Ishikawa (cell line): Measurements from ENCODE around the gene TEAD1.

ENCODE experiments used
- CEBPB ChIP-seq: IDR thresholded peaks from 2 replicates; pipeline ENCODE4 v1.6.1; 2012
- CREB1 ChIP-seq: IDR thresholded peaks from 2 replicates; pipeline ENCODE4 v1.6.1; 2012; ENCODE audit warnings: low read depth
- EGR1 ChIP-seq: IDR thresholded peaks from 2 replicates; pipeline ENCODE4 v1.6.1; 2012
- EP300 ChIP-seq: IDR thresholded peaks from 2 replicates; pipeline ENCODE4 v1.6.1; 2012; ENCODE audit warnings: borderline replicate concordance
- FOXM1 ChIP-seq: IDR thresholded peaks from 2 replicates; pipeline ENCODE4 v1.6.1; 2012; ENCODE audit warnings: low read depth, borderline replicate concordance
- MAX ChIP-seq: IDR thresholded peaks from 2 replicates; pipeline ENCODE4 v1.6.1; 2012
- NFIC ChIP-seq: IDR thresholded peaks from 2 replicates; pipeline ENCODE4 v1.6.1; 2012
- RAD21 ChIP-seq: IDR thresholded peaks from 2 replicates; pipeline ENCODE4 v1.6.1; 2012; ENCODE audit warnings: low read depth
- TAF1 ChIP-seq: IDR thresholded peaks from 2 replicates; pipeline ENCODE4 v1.6.1; 2012; ENCODE audit warnings: low read depth, mild to moderate bottlenecking
- TCF12 ChIP-seq: IDR thresholded peaks from 2 replicates; pipeline ENCODE4 v1.6.1; 2012; ENCODE audit warnings: low read depth
- TEAD4 ChIP-seq: IDR thresholded peaks from 2 replicates; pipeline ENCODE4 v1.6.1; 2012
- YY1 ChIP-seq: IDR thresholded peaks from 2 replicates; pipeline ENCODE4 v1.6.1; 2012; ENCODE audit warnings: low read depth
- ZBTB7A ChIP-seq: IDR thresholded peaks from 2 replicates; pipeline ENCODE4 v1.6.1; 2012; ENCODE audit warnings: low read depth
- TF ChIP-seq, protein P1 (sequence below): IDR thresholded peaks from 2 replicates; pipeline ENCODE4 v1.6.1; 2012; ENCODE audit warnings: low read depth, mild to moderate bottlenecking
- TF ChIP-seq, protein P2 (sequence below): IDR thresholded peaks from 2 replicates; pipeline ENCODE4 v1.6.1; 2012

Gene TEAD1

DNA sequence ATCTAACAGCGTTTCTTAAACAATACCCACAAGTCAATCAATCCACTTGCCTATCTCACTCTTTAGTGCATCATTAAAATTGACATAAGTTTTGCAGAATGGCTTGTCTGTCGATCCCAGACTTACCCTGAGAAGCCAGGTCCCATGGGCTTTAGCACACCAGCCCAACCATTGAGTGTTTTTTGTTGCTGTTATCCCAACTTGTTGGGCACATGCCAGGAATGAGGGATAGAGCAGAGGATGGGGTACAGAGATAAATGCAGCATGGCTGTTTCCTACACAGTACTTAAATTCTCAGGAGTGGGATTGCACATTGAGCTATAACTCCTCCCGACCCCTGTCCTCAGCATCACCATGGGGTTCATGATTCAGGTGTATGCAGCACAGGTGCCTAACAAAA lies 270.7 kb downstream of the TEAD1 start:
- TF ChIP-seq TEAD4 (no peak), YY1 (no peak), MAX (no peak), CREB1 (no peak), EGR1 (no peak)

GRCh38 chr11:12949453-12949852 lies 275.2 kb downstream of the TEAD1 start:
- TF ChIP-seq CREB1 = no peak
- TF ChIP-seq, protein P1, sequence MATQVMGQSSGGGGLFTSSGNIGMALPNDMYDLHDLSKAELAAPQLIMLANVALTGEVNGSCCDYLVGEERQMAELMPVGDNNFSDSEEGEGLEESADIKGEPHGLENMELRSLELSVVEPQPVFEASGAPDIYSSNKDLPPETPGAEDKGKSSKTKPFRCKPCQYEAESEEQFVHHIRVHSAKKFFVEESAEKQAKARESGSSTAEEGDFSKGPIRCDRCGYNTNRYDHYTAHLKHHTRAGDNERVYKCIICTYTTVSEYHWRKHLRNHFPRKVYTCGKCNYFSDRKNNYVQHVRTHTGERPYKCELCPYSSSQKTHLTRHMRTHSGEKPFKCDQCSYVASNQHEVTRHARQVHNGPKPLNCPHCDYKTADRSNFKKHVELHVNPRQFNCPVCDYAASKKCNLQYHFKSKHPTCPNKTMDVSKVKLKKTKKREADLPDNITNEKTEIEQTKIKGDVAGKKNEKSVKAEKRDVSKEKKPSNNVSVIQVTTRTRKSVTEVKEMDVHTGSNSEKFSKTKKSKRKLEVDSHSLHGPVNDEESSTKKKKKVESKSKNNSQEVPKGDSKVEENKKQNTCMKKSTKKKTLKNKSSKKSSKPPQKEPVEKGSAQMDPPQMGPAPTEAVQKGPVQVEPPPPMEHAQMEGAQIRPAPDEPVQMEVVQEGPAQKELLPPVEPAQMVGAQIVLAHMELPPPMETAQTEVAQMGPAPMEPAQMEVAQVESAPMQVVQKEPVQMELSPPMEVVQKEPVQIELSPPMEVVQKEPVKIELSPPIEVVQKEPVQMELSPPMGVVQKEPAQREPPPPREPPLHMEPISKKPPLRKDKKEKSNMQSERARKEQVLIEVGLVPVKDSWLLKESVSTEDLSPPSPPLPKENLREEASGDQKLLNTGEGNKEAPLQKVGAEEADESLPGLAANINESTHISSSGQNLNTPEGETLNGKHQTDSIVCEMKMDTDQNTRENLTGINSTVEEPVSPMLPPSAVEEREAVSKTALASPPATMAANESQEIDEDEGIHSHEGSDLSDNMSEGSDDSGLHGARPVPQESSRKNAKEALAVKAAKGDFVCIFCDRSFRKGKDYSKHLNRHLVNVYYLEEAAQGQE = no peak
- TF ChIP-seq FOXM1 = no peak
- TF ChIP-seq, protein P2, sequence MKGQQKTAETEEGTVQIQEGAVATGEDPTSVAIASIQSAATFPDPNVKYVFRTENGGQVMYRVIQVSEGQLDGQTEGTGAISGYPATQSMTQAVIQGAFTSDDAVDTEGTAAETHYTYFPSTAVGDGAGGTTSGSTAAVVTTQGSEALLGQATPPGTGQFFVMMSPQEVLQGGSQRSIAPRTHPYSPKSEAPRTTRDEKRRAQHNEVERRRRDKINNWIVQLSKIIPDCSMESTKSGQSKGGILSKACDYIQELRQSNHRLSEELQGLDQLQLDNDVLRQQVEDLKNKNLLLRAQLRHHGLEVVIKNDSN = no peak
- no peak for TF ChIP-seq RAD21
- no peak for TF ChIP-seq MAX
- TF ChIP-seq EP300 = no peak
- no peak for TF ChIP-seq CEBPB
- no peak for TF ChIP-seq EGR1
- TF ChIP-seq TEAD4 = no peak
- no peak for TF ChIP-seq NFIC
- TF ChIP-seq TCF12 = no peak

DNA sequence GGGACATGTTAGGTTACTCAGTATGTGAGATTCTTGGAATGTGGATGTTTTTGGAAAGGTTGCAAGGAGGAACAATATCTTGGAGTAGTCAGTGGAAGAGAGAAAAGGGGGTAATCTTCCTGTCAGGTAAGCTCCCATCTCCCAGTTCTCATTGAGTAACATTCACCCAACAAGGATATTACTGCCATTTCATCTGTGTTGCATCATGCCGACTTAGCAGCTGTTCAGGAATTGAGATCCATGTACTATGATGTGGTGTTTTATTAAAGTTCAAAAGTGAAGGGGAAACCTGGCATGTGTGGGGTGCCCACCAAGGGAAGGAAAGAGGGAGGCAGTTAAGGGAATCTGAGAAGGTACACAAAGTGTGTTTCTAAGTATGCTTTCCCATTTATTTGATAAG lies 276.4 kb downstream of the TEAD1 start:
- TF ChIP-seq NFIC (no peak), EGR1 (no peak), CREB1 (no peak), ZBTB7A (no peak), TAF1 (no peak)
- TF ChIP-seq, protein P2 = no peak

DNA sequence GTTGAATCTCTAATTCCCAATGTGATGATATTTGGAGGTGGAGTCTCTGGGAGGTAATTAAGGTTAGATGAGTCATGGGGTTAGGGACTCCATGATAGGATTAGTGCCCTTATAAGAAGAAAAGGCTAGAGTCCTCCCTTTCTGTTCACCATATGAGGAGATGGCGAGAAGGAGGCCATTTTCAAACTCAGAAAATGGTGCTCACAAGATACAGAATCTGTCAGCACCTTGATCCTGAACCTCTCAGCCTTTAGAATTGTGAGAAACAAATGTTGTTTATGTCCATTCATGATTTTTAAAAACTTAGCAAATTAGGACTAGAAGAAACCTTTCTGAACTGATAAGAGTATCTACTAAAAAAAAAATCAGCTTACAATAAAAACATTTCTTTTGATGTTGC lies 277.2 kb downstream of the TEAD1 start:
- no peak for TF ChIP-seq FOXM1
- TF ChIP-seq NFIC = no peak
- TF ChIP-seq CREB1 = no peak
- TF ChIP-seq CEBPB = no peak
- no peak for TF ChIP-seq TCF12
- TF ChIP-seq ZBTB7A = no peak
- TF ChIP-seq, protein P1 = no peak

GRCh38 chr11:12952094-12952493 lies 277.9 kb downstream of the TEAD1 start:
- TF ChIP-seq EGR1 = no peak
- TF ChIP-seq MAX = no peak
- no peak for TF ChIP-seq RAD21
- TF ChIP-seq ZBTB7A = no peak
- no peak for TF ChIP-seq CREB1
- TF ChIP-seq, protein P1 = no peak
- TF ChIP-seq NFIC = no peak
- TF ChIP-seq, protein P2 = no peak
- TF ChIP-seq CEBPB = no peak
- TF ChIP-seq EP300 = no peak
- no peak for TF ChIP-seq TAF1
